Measurements from ENCODE around the gene ATP13A4.

- no peak for TF ChIP-seq CTCF (conservative IDR thresholded peaks at IDR 0.05)
- TF ChIP-seq EZH2 (IDR thresholded peaks at IDR 0.05; ENCODE audit: low read depth) = no peak
Measured at GRCh38 chr3:193599393-193599792, 44.7 kb upstream of the ATP13A4 start.

Measured in PC-9 (cell line).